Lung (tissue), 12 donors: Measurements from ENCODE around the gene GSE1. TPM values are rescaled to one million over a fixed set of nuclear protein-coding genes. Genes with fewer than 3 reads are reported as not detected.

Experiments used
- ATAC-seq: fragments of 200-7000 bp; cut with Tn5 transposase; one replicate; pipeline ENCODE4 v1.9.1; 2020; ENCODE audit warnings: moderate number of reproducible peaks; ENCODE audit not compliant: insufficient read depth, low FRiP score
- DNase-seq, 3 donors: peaks; one replicate each; pipeline ENCODE4 v3.0.0-alpha.2; 2013 to 2017
- H3K27ac ChIP-seq, 2 donors: one replicate each; pipeline ENCODE4 v1.5.1; 2013; ENCODE audit warnings: mild to moderate bottlenecking in 2 of 2, moderate library complexity in 2 of 2, control low read depth in 1 of 2, inconsistent platforms in 1 of 2, low read depth in 1 of 2, low read length in 1 of 2
- H3K27me3 ChIP-seq, 3 donors: one replicate each; pipeline ENCODE4 v1.5.1; 2013; ENCODE audit warnings: low read length in 2 of 3; ENCODE audit not compliant: control insufficient read depth in 3 of 3, insufficient read depth in 3 of 3
- H3K36me3 ChIP-seq, 4 donors: one replicate each; pipeline ENCODE4 v1.5.1; 2013; ENCODE audit warnings: low read length in 4 of 4, mild to moderate bottlenecking in 1 of 4, moderate library complexity in 1 of 4; ENCODE audit not compliant: control insufficient read depth in 4 of 4, insufficient read depth in 4 of 4
- H3K4me1 ChIP-seq, 5 donors: one replicate each; pipeline ENCODE4 v1.5.1; 2013; ENCODE audit warnings: low read length in 5 of 5, mild to moderate bottlenecking in 2 of 5, moderate library complexity in 1 of 5; ENCODE audit not compliant: control insufficient read depth in 5 of 5, insufficient read depth in 5 of 5
- H3K4me3 ChIP-seq: one replicate; pipeline ENCODE4 v1.5.1; 2013; ENCODE audit warnings: mild to moderate bottlenecking, control low read depth, moderate library complexity
- H3K9ac ChIP-seq, 2 donors: one replicate each; pipeline ENCODE4 v1.5.1; 2013; ENCODE audit warnings: low read length in 2 of 2, control low read depth in 1 of 2; ENCODE audit not compliant: insufficient read depth in 1 of 2
- H3K9me3 ChIP-seq, 4 donors: one replicate each; pipeline ENCODE4 v1.5.1; 2013; ENCODE audit warnings: low read length in 3 of 4, mild to moderate bottlenecking in 1 of 4, moderate library complexity in 1 of 4; ENCODE audit not compliant: control insufficient read depth in 4 of 4, insufficient read depth in 3 of 4
- CTCF ChIP-seq: IDR thresholded peaks from 2 replicates; pipeline ENCODE4 v1.5.1; 2012; ENCODE audit warnings: mild to moderate bottlenecking; ENCODE audit errors: control extremely low read depth, extremely low read depth
- WGBS, 2 donors: extraction: QIAGEN DNeasy Blood & Tissue Kit; methylation state at CpG; one replicate each; pipeline ENCODE4 v1.1.7; 2013; 5-methylcytosine and 5-hydroxymethylcytosine counted together
- polyA plus RNA-seq, 2 donors: library from polyadenylated mRNA; stranded (reverse); fragments of 200-250 nt; gene quantifications; one replicate each; pipeline ENCODE4 v1.2.1, GENCODE V29; 2013
- total RNA-seq, 2 donors: library from RNA; depleted of rRNA in 1 of 2; stranded (reverse); fragments of >200 nt in 1 of 2; gene quantifications; one replicate each; pipeline ENCODE4 v1.2.1, GENCODE V29; 2014 to 2021
- donor health status: control.
- donor health status: control.
- donor health status: Bipolar disorder and iron deficiency.
- donor health status: healthy.
- donor health status: DM: yes; HTN: yes; CAD: no.

GSE1 gene
- total and polyA plus RNA-seq, 4 donors = 21.3 to 122 (median 74.7) TPM

- Histone ChIP-seq H3K36me3 (peaks cover 0 to 4% (median 0%) of the 10 kb centered on the region in 4 donors), H3K9ac (no peak overlapping the region), H3K4me1 (peaks cover 6 to 77% (median 51%) of the 10 kb centered on the region in 5 donors), H3K27ac (peak overlapping the region in 1 of 2 donors; percentile 50), H3K9me3 (peaks cover 0 to 3% (median 0%) of the 10 kb centered on the region in 4 donors), H3K4me3 (no peak overlapping the region), H3K27me3 (no peaks in the 10 kb centered on the region)
- ATAC-seq = no peak
- no peak for DNase-seq
- WGBS, 2 donors = 78 to 80% methylated on average over 11 of the region's 11 CpGs
- TF ChIP-seq CTCF = no peak
Observed at GRCh38 chr16:85569039-85569614, 44.0 kb upstream of the GSE1 start.

DNA sequence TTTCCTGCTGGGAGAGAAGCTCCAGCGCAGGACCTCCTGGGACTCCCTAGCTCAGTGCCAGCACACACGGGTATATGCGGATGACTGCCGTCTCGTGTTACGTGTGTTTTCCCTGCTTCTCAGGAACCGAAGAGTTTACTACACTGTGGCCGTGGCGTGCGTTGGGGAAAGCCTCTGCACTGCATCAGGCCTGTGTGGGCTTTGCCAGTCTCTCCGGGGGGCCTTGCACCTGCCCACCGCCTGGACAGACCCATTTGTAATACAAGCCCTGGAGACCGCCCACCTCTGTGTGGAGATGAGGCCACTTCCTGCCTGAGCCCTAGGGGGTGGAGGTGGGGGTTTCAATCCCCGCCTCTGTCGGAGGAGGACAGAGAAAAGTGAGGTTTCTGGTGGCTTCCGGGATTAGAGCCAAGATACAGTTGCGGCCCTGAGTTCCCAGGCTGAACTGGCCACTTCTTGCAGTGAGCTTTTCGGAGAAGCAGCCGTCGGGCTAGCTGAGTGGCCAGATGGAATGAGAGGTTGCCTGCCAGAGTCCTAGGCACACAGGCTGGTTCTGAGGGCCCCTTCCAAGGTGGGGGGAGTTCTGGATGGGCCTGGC, 43.4 kb upstream of the GSE1 start:
- Histone ChIP-seq H3K4me3 (no peak overlapping the region), H3K27me3 (no peaks in the 10 kb centered on the region), H3K27ac (peak overlapping the region in 1 of 2 donors; percentile 50), H3K9ac (no peak overlapping the region), H3K36me3 (peaks cover 0 to 4% (median 0%) of the 10 kb centered on the region in 4 donors), H3K4me1 (peaks cover 6 to 77% (median 54%) of the 10 kb centered on the region in 5 donors), H3K9me3 (peaks cover 0 to 3% (median 0%) of the 10 kb centered on the region in 4 donors)
- DNase-seq (peak; percentile 72 to 78 (median 73)), ATAC-seq (no peak)
- no peak for TF ChIP-seq CTCF
- 30 to 46% methylated on average over 20 of the region's 20 CpGs for WGBS, 2 donors

DNA sequence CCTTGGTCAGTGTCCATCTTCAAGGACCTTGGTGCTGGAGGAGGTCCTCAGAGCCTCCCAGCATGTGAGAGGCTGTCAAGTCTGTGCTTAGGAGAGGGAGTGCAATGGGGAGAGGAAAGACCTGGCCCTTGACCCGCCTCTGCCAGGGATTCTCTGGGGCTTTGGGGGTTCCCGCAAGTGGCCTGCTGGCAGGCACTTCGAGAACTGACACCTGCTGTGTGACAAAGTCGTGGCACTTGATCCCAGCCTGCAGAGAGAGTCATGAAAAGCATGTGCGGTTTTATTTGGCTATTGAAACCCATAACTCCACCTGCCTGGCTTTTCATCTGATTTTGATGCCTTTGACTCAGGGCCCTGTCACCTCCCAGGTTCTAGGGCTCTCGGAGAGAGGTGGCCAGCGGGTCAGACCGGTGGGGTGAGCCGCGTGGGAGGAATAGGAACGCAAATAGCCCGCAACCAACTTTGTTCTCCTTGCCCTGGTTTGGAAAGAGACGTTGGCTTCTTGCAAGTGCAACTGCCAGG, 42.8 kb upstream of the GSE1 start:
- Histone ChIP-seq H3K36me3 (peaks cover 0 to 4% (median 0%) of the 10 kb centered on the region in 4 donors), H3K9me3 (peaks cover 0 to 3% (median 0%) of the 10 kb centered on the region in 4 donors), H3K27ac (peak overlapping the region in 1 of 2 donors; percentile 44), H3K9ac (no peak overlapping the region), H3K4me1 (peaks cover 6 to 80% (median 55%) of the 10 kb centered on the region in 5 donors), H3K27me3 (no peaks in the 10 kb centered on the region), H3K4me3 (no peak overlapping the region)
- TF ChIP-seq CTCF = no peak
- ATAC-seq = peak; percentile 38
- no peak for DNase-seq
- WGBS, 2 donors = 32 to 40% methylated on average over 13 of the region's 13 CpGs
